Tibial nerve (tissue), 4 donors: ENCODE results near the gene PCSK1.

Source experiments
- EP300 ChIP-seq, 2 donors: sonication (generic); formaldehyde crosslinking; IDR thresholded peaks; one replicate each; pipeline ENCODE4 v1.6.1; 2017; ENCODE audit warnings: antibody characterized with exemption in 2 of 2, mild to moderate bottlenecking in 1 of 2
- POLR2A ChIP-seq, 2 donors: fragments of 450-650 bp; IDR thresholded peaks; one replicate each; pipeline ENCODE4 v1.6.1; 2017; ENCODE audit warnings: antibody characterized with exemption in 2 of 2, mild to moderate bottlenecking in 2 of 2, moderate library complexity in 2 of 2
- TF ChIP-seq, protein P1 (sequence below), 5 experiments: fragments of 200-600 bp in 3 of 5; fragments of 450-650 bp in 2 of 5; sonication (generic) in 3 of 5; IDR thresholded peaks; one replicate each; pipeline ENCODE4 v1.5.1; 2016 to 2019; ENCODE audit warnings: antibody characterized with exemption in 5 of 5, mild to moderate bottlenecking in 3 of 5, moderate library complexity in 2 of 5

DNA sequence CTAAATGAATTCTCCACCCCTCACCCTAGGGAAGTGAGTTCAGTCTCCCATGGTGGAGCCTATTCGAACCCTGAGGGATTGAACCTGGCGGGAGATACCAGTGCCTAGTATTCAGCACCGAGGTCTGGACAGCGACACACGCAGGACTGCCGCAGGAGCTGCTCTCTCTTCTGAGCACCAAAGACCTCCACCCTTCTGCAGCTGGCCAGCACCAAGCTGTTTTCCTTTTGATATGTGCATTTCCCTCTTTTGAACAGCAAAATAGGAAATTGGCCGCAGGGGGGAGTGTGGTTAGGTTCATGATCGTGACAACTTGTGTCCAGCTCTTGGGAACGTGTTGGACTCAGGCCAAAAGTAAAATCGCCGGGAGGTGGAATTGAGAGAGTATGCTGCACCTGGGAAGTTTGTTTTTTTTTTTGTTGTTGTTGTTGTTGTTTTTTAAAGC lies 1.2 kb upstream of the PCSK1 start:
- TF ChIP-seq, protein P1, sequence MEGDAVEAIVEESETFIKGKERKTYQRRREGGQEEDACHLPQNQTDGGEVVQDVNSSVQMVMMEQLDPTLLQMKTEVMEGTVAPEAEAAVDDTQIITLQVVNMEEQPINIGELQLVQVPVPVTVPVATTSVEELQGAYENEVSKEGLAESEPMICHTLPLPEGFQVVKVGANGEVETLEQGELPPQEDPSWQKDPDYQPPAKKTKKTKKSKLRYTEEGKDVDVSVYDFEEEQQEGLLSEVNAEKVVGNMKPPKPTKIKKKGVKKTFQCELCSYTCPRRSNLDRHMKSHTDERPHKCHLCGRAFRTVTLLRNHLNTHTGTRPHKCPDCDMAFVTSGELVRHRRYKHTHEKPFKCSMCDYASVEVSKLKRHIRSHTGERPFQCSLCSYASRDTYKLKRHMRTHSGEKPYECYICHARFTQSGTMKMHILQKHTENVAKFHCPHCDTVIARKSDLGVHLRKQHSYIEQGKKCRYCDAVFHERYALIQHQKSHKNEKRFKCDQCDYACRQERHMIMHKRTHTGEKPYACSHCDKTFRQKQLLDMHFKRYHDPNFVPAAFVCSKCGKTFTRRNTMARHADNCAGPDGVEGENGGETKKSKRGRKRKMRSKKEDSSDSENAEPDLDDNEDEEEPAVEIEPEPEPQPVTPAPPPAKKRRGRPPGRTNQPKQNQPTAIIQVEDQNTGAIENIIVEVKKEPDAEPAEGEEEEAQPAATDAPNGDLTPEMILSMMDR (IDR thresholded peaks at IDR 0.05) = no peak
- no peak for TF ChIP-seq POLR2A (IDR thresholded peaks at IDR 0.05)
- TF ChIP-seq EP300 (IDR thresholded peaks at IDR 0.05) = no peak
